B cell (primary cell): ENCODE measurements around the gene CAGE1.

Experiments used
- EZH2 ChIP-seq: IDR thresholded peaks from 2 replicates; pipeline ENCODE4 v1.6.1; 2012; ENCODE audit warnings: borderline replicate concordance, low read depth, mild to moderate bottlenecking, moderate library complexity, low read length; ENCODE audit not compliant: insufficient read depth, poor library complexity, severe bottlenecking
- TF ChIP-seq, protein P1 (sequence below): fragments of 200-600 bp; IDR thresholded peaks from one replicate; pipeline ENCODE4 v1.8.0; 2022; ENCODE audit warnings: antibody characterized with exemption, mild to moderate bottlenecking

GRCh38 chr6:7390226-7390878, 810 bp upstream of the CAGE1 start:
- TF ChIP-seq, protein P1, sequence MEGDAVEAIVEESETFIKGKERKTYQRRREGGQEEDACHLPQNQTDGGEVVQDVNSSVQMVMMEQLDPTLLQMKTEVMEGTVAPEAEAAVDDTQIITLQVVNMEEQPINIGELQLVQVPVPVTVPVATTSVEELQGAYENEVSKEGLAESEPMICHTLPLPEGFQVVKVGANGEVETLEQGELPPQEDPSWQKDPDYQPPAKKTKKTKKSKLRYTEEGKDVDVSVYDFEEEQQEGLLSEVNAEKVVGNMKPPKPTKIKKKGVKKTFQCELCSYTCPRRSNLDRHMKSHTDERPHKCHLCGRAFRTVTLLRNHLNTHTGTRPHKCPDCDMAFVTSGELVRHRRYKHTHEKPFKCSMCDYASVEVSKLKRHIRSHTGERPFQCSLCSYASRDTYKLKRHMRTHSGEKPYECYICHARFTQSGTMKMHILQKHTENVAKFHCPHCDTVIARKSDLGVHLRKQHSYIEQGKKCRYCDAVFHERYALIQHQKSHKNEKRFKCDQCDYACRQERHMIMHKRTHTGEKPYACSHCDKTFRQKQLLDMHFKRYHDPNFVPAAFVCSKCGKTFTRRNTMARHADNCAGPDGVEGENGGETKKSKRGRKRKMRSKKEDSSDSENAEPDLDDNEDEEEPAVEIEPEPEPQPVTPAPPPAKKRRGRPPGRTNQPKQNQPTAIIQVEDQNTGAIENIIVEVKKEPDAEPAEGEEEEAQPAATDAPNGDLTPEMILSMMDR, result no peak
- TF ChIP-seq EZH2, result no peak
